GM10847 (cell line): Measurements from ENCODE around the gene SSH3.

Experiments used
- POLR2A ChIP-seq: IDR thresholded peaks from 2 replicates; pipeline ENCODE4 v1.6.1; 2011; ENCODE audit not compliant: insufficient read length; ENCODE audit errors: extremely low read depth

SSH3 gene

GRCh38 chr11:67274768-67275605 lies 28.3 kb upstream of the SSH3 start:
- TF ChIP-seq POLR2A = no peak

- no peak for TF ChIP-seq POLR2A
Observed at GRCh38 chr11:67275606-67276409, 27.5 kb upstream of the SSH3 start.

- TF ChIP-seq POLR2A = no peak
Observed at GRCh38 chr11:67276781-67277230, 26.5 kb upstream of the SSH3 start.

- peak; percentile 59 for TF ChIP-seq POLR2A
Observed at GRCh38 chr11:67277231-67277961, 25.9 kb upstream of the SSH3 start.

- no peak for TF ChIP-seq POLR2A
Observed at GRCh38 chr11:67278135-67278938, 25.0 kb upstream of the SSH3 start.

- no peak for TF ChIP-seq POLR2A
Observed at GRCh38 chr11:67278939-67279588, 24.3 kb upstream of the SSH3 start.

GRCh38 chr11:67279589-67280340 lies 23.6 kb upstream of the SSH3 start:
- no peak for TF ChIP-seq POLR2A

- no peak for TF ChIP-seq POLR2A
Observed at GRCh38 chr11:67280341-67280787, 23.0 kb upstream of the SSH3 start.

GRCh38 chr11:67280788-67281551 lies 22.4 kb upstream of the SSH3 start:
- no peak for TF ChIP-seq POLR2A

GRCh38 chr11:67281552-67282150 lies 21.7 kb upstream of the SSH3 start:
- no peak for TF ChIP-seq POLR2A

- no peak for TF ChIP-seq POLR2A
Observed at GRCh38 chr11:67282155-67282875, 21.0 kb upstream of the SSH3 start.
